Gastroesophageal sphincter (tissue), 4 donors: Measurements from ENCODE around the gene LCP2. TPM values are rescaled to one million over a fixed set of nuclear protein-coding genes. Genes with fewer than 3 reads are reported as not detected.

Experiments used
- ATAC-seq: fragments of 150-250 bp; one replicate; pipeline ENCODE4 v1.9.1; 2016; ENCODE audit warnings: mild to moderate bottlenecking, moderate library complexity
- H3K27ac ChIP-seq, 4 donors: fragments of 200-600 bp; sonication (generic) in 3 of 4; 1 replicate in 3 of 4; 2 replicates in 1 of 4; pipeline ENCODE4 v1.5.1; 2016 to 2019
- H3K27me3 ChIP-seq: fragments of 200-600 bp; sonication (generic); one replicate; pipeline ENCODE4 v1.5.1; 2019
- H3K36me3 ChIP-seq, 2 donors: fragments of 200-600 bp; sonication (generic); one replicate each; pipeline ENCODE4 v1.5.1; 2019; ENCODE audit warnings: control low read depth in 1 of 2
- H3K4me1 ChIP-seq, 3 donors: fragments of 200-600 bp; sonication (generic); 1 replicate in 2 of 3; 2 replicates in 1 of 3; pipeline ENCODE4 v1.5.1; 2016 to 2019; ENCODE audit warnings: control low read depth in 2 of 3
- H3K4me3 ChIP-seq, 2 donors: fragments of 200-600 bp; sonication (generic); one replicate each; pipeline ENCODE4 v1.5.1; 2019; ENCODE audit warnings: mild to moderate bottlenecking in 1 of 2, moderate library complexity in 1 of 2
- H3K9me3 ChIP-seq, 3 donors: fragments of 200-600 bp; sonication (generic); one replicate each; pipeline ENCODE4 v1.5.1; 2017 to 2019; ENCODE audit warnings: control low read depth in 2 of 3
- CTCF ChIP-seq, 4 experiments: fragments of 200-600 bp in 2 of 4; fragments of 450-650 bp in 2 of 4; sonication (generic) in 1 of 4; IDR thresholded peaks; one replicate each; pipeline ENCODE4 v1.5.1; 2017 to 2019; ENCODE audit warnings: antibody characterized with exemption in 4 of 4, mild to moderate bottlenecking in 2 of 4, moderate library complexity in 2 of 4
- EP300 ChIP-seq: sonication (generic); formaldehyde crosslinking; IDR thresholded peaks from one replicate; pipeline ENCODE4 v1.6.1; 2017; ENCODE audit warnings: antibody characterized with exemption, mild to moderate bottlenecking
- POLR2A ChIP-seq, 2 donors: fragments of 450-650 bp; IDR thresholded peaks; one replicate each; pipeline ENCODE4 v1.6.1; 2017; ENCODE audit warnings: antibody characterized with exemption in 2 of 2, mild to moderate bottlenecking in 2 of 2, moderate library complexity in 1 of 2
- POLR2AphosphoS5 ChIP-seq: sonication (generic); formaldehyde crosslinking; IDR thresholded peaks from one replicate; pipeline ENCODE4 v1.6.1; 2017; ENCODE audit warnings: antibody characterized with exemption
- WGBS, 2 donors: methylation state at CpG; one replicate each; pipeline ENCODE4 v1.1.5; 2018; ENCODE audit warnings: low coverage in 1 of 2; 5-methylcytosine and 5-hydroxymethylcytosine counted together
- total RNA-seq, 4 donors: library from RNA; depleted of rRNA; stranded (reverse); fragments of >200 nt; gene quantifications; one replicate each; pipeline ENCODE4 v1.1.0, GENCODE V29; 2016

The LCP2 gene
- total RNA-seq, 4 donors from 2014 or later: 5.5 to 17.0 (median 8.3) TPM

GRCh38 chr5:170286386-170286925 lies 11.1 kb downstream of the LCP2 start:
- Histone ChIP-seq H3K27ac (no peak overlapping the region), H3K36me3 (no peaks in the 10 kb centered on the region), H3K4me1 (peaks cover 0 to 23% (median 7%) of the 10 kb centered on the region in 3 donors), H3K4me3 (no peak overlapping the region), H3K27me3 (no peaks in the 10 kb centered on the region), H3K9me3 (peaks cover 0 to 11% (median 0%) of the 10 kb centered on the region in 3 donors)
- no peak for ATAC-seq
- TF ChIP-seq POLR2A (IDR thresholded peaks at IDR 0.05) (no peak), POLR2AphosphoS5 (no peak), EP300 (no peak), CTCF (IDR thresholded peaks at IDR 0.05) (no peak)
- WGBS, 2 donors: 73 to 100% methylated on average over 3 of the region's 3 CpGs

- Histone ChIP-seq H3K27ac (no peak overlapping the region), H3K4me3 (no peak overlapping the region), H3K4me1 (peaks cover 0 to 29% (median 7%) of the 10 kb centered on the region in 3 donors), H3K9me3 (peaks cover 0 to 8% (median 0%) of the 10 kb centered on the region in 3 donors), H3K36me3 (no peaks in the 10 kb centered on the region), H3K27me3 (no peaks in the 10 kb centered on the region)
- ATAC-seq: no peak
- TF ChIP-seq POLR2AphosphoS5 (no peak), POLR2A (IDR thresholded peaks at IDR 0.05) (no peak), EP300 (no peak), CTCF (IDR thresholded peaks at IDR 0.05) (no peak)
Measured at GRCh38 chr5:170285181-170285580, 12.4 kb downstream of the LCP2 start.

GRCh38 chr5:170284231-170284630 lies 13.3 kb downstream of the LCP2 start:
- Histone ChIP-seq H3K27me3 (no peaks in the 10 kb centered on the region), H3K36me3 (no peaks in the 10 kb centered on the region), H3K4me3 (no peak overlapping the region), H3K27ac (no peak overlapping the region), H3K4me1 (peaks cover 0 to 34% (median 9%) of the 10 kb centered on the region in 3 donors), H3K9me3 (peaks cover 0 to 8% (median 0%) of the 10 kb centered on the region in 3 donors)
- 90 to 95% methylated on average over 2 of the region's 2 CpGs for WGBS, 2 donors
- TF ChIP-seq EP300 (no peak), POLR2AphosphoS5 (no peak)
- no peak for ATAC-seq

- H3K9me3 ChIP-seq: peaks cover 0 to 8% (median 0%) of the 10 kb centered on the region in 3 donors
- H3K4me1 ChIP-seq: peaks cover 0 to 33% (median 5%) of the 10 kb centered on the region in 3 donors
- TF ChIP-seq POLR2AphosphoS5 (no peak), POLR2A (IDR thresholded peaks at IDR 0.05) (no peak), CTCF (IDR thresholded peaks at IDR 0.05) (no peak), EP300 (no peak)
- H3K36me3 ChIP-seq: no peaks in the 10 kb centered on the region
- ATAC-seq: no peak
- H3K27ac ChIP-seq: no peak overlapping the region
- H3K27me3 ChIP-seq: no peaks in the 10 kb centered on the region
- WGBS, 2 donors: no CpG with 5 or more reads among the region's 1 CpG
- no peak overlapping the region for H3K4me3 ChIP-seq
Measured at GRCh38 chr5:170283296-170283695, 14.3 kb downstream of the LCP2 start.

GRCh38 chr5:170280011-170280493 lies 17.5 kb downstream of the LCP2 start:
- H3K4me1 ChIP-seq: peaks cover 0 to 30% (median 5%) of the 10 kb centered on the region in 3 donors
- no peaks in the 10 kb centered on the region for H3K27me3 ChIP-seq
- peak overlapping the region; percentile 3 to 75 (median 64) for H3K27ac ChIP-seq
- H3K4me3 ChIP-seq: no peak overlapping the region
- peaks cover 0 to 8% (median 0%) of the 10 kb centered on the region in 3 donors for H3K9me3 ChIP-seq
- TF ChIP-seq POLR2A (IDR thresholded peaks at IDR 0.05): no peak
- TF ChIP-seq EP300: no peak
- TF ChIP-seq POLR2AphosphoS5: peak; percentile 74
- TF ChIP-seq CTCF (IDR thresholded peaks at IDR 0.05): peak in 1 of 4 experiments; percentile 32
- peak; percentile 87 for ATAC-seq
- no peaks in the 10 kb centered on the region for H3K36me3 ChIP-seq
- 43 to 48% methylated on average over 2 to 5 of the region's 6 CpGs for WGBS, 2 donors
